Mesenchymal stem cell (in vitro differentiated cells and primary cell): Measurements from ENCODE around the gene XRCC5. TPM values are rescaled to one million over a fixed set of nuclear protein-coding genes. Genes with fewer than 3 reads are reported as not detected.

Source experiments
- DNase-seq: peaks from one replicate; pipeline ENCODE4 v3.0.0-alpha.2; 2013
- H2AFZ ChIP-seq: one replicate; pipeline ENCODE4 v1.6.1; 2013; ENCODE audit warnings: low read depth, mild to moderate bottlenecking, control low read depth, inconsistent platforms, low read length, moderate library complexity
- H2AK5ac ChIP-seq: 2 replicates; pipeline ENCODE4 v1.6.1; 2013; ENCODE audit warnings: low read length, moderate library complexity, mild to moderate bottlenecking, inconsistent platforms; ENCODE audit not compliant: severe bottlenecking
- H2BK120ac ChIP-seq: one replicate; pipeline ENCODE4 v1.6.1; 2013; ENCODE audit warnings: low read depth, mild to moderate bottlenecking, inconsistent platforms, low read length, moderate library complexity
- H2BK12ac ChIP-seq, 2 experiments: one replicate each; pipeline ENCODE4 v1.6.1; 2013; ENCODE audit warnings: inconsistent platforms in 2 of 2, low read length in 2 of 2, mild to moderate bottlenecking in 2 of 2, moderate library complexity in 2 of 2, control low read depth in 1 of 2
- H2BK15ac ChIP-seq: one replicate; pipeline ENCODE4 v1.6.1; 2013; ENCODE audit warnings: mild to moderate bottlenecking, low read depth, inconsistent platforms; ENCODE audit not compliant: poor library complexity, severe bottlenecking
- H2BK5ac ChIP-seq: 2 replicates; pipeline ENCODE4 v1.6.1; 2013; ENCODE audit warnings: low read depth, mild to moderate bottlenecking, low read length, control low read depth, inconsistent platforms; ENCODE audit not compliant: poor library complexity, severe bottlenecking
- H3K14ac ChIP-seq, 2 experiments: one replicate each; pipeline ENCODE4 v1.6.1; 2013; ENCODE audit warnings: inconsistent platforms in 2 of 2, low read length in 2 of 2, control low read depth in 1 of 2, mild to moderate bottlenecking in 1 of 2, moderate library complexity in 1 of 2
- H3K18ac ChIP-seq, 2 experiments: one replicate each; pipeline ENCODE4 v1.6.1; 2013; ENCODE audit warnings: inconsistent platforms in 2 of 2, low read length in 2 of 2, control low read depth in 1 of 2, low read depth in 1 of 2, mild to moderate bottlenecking in 1 of 2
- H3K23ac ChIP-seq, 2 experiments: one replicate each; pipeline ENCODE4 v1.6.1; 2013; ENCODE audit warnings: inconsistent platforms in 2 of 2, low read length in 2 of 2, mild to moderate bottlenecking in 2 of 2, moderate library complexity in 2 of 2, control low read depth in 1 of 2
- H3K27ac ChIP-seq: 2 replicates; pipeline ENCODE4 v1.5.1; 2013; ENCODE audit warnings: mild to moderate bottlenecking, moderate library complexity, low read length, control low read depth, inconsistent platforms; ENCODE audit not compliant: poor library complexity, severe bottlenecking
- H3K27me3 ChIP-seq, 2 experiments: 2 replicates each; pipeline versions ENCODE4 v1.6.1 to v1.7.0; 2013; ENCODE audit warnings: low read length in 2 of 2, mild to moderate bottlenecking in 2 of 2, moderate library complexity in 2 of 2, control low read depth in 1 of 2, inconsistent platforms in 1 of 2; ENCODE audit not compliant: control insufficient read depth in 1 of 2, insufficient read depth in 1 of 2
- H3K36me3 ChIP-seq, 2 experiments: 2 replicates each; pipeline versions ENCODE4 v1.6.1 to v1.7.0; 2013; ENCODE audit warnings: low read length in 2 of 2, control low read depth in 1 of 2, inconsistent platforms in 1 of 2, low read depth in 1 of 2, mild to moderate bottlenecking in 1 of 2; ENCODE audit not compliant: insufficient read depth in 2 of 2, control insufficient read depth in 1 of 2
- H3K4ac ChIP-seq, 2 experiments: one replicate each; pipeline ENCODE4 v1.6.1; 2013; ENCODE audit warnings: inconsistent platforms in 2 of 2, low read length in 2 of 2, mild to moderate bottlenecking in 2 of 2, moderate library complexity in 2 of 2, control low read depth in 1 of 2, low read depth in 1 of 2
- H3K4me1 ChIP-seq: 2 replicates; pipeline ENCODE4 v1.6.1; 2013; ENCODE audit warnings: low read depth, low read length, control low read depth; ENCODE audit not compliant: control insufficient read depth, insufficient read depth
- H3K4me2 ChIP-seq: 2 replicates; pipeline ENCODE4 v1.6.1; 2013; ENCODE audit warnings: low read length, mild to moderate bottlenecking, inconsistent platforms; ENCODE audit not compliant: poor library complexity, severe bottlenecking
- H3K4me3 ChIP-seq, 2 experiments: 2 replicates each; pipeline versions ENCODE4 v1.5.1 to v1.7.0; 2013; ENCODE audit warnings: low read length in 2 of 2, mild to moderate bottlenecking in 2 of 2, control low read depth in 1 of 2, low read depth in 1 of 2; ENCODE audit not compliant: insufficient read depth in 1 of 2
- H3K79me1 ChIP-seq: replicated peaks from 2 replicates; pipeline ENCODE4 v1.6.1; 2013; ENCODE audit warnings: mild to moderate bottlenecking, control low read depth, low read length, inconsistent platforms; ENCODE audit not compliant: poor library complexity, severe bottlenecking
- H3K9ac ChIP-seq: 2 replicates; pipeline ENCODE4 v1.7.0; 2013; ENCODE audit warnings: mild to moderate bottlenecking, low read length, moderate library complexity
- H3K9me3 ChIP-seq: 2 replicates; pipeline ENCODE4 v1.7.0; 2013; ENCODE audit warnings: mild to moderate bottlenecking, low read length; ENCODE audit not compliant: control insufficient read depth
- H4K8ac ChIP-seq: one replicate; pipeline ENCODE4 v1.6.1; 2013; ENCODE audit warnings: inconsistent platforms, mild to moderate bottlenecking, low read length, moderate library complexity
- H4K91ac ChIP-seq: one replicate; pipeline ENCODE4 v1.6.1; 2013; ENCODE audit warnings: mild to moderate bottlenecking, low read length, inconsistent platforms
- WGBS: methylation state at CpG from one replicate; pipeline ENCODE4 v1.1.7; 2013; ENCODE audit warnings: mixed read lengths; 5-methylcytosine and 5-hydroxymethylcytosine counted together
- polyA plus RNA-seq, 2 experiments: library from polyadenylated mRNA; stranded (reverse); fragments of 200-250 nt; gene quantifications; one replicate each; pipeline ENCODE4 v1.2.3, GENCODE V29; 2013

Gene XRCC5
- 151 TPM for polyA plus RNA-seq (2013, experiment 1 of 2)
- 150 TPM for polyA plus RNA-seq (2013, experiment 2 of 2)

- Histone ChIP-seq H3K14ac (peak within 1 kb of the TSS in 1 of 2 experiments; percentile 62), H2BK120ac (peak within 1 kb of the TSS; percentile 30), H3K4me3 (peak within 1 kb of the TSS; percentile 88 to 96), H3K9ac (peak within 1 kb of the TSS; percentile 98), H3K4me2 (peak within 1 kb of the TSS; percentile 74), H3K27ac (peak within 1 kb of the TSS; percentile 87), H2BK12ac (no peak within 1 kb of the TSS), H2BK15ac (no peak within 1 kb of the TSS), H2AK5ac (peak within 1 kb of the TSS; percentile 90), H4K8ac (peak within 1 kb of the TSS; percentile 89), H2BK5ac (peak within 1 kb of the TSS; percentile 83), H3K18ac (peak within 1 kb of the TSS; percentile 31 to 82), H3K23ac (peak within 1 kb of the TSS in 1 of 2 experiments; percentile 12), H3K27me3 (peaks cover 0 to 3% of the 10 kb centered on the region in 2 experiments), H3K36me3 (peaks cover 5 to 39% of the 10 kb centered on the region in 2 experiments), H3K4me1 (peaks cover 4% of the 10 kb centered on the region), H3K9me3 (no peaks in the 10 kb centered on the region), H3K4ac (peak within 1 kb of the TSS in 1 of 2 experiments; percentile 90), H2AFZ (peak within 1 kb of the TSS; percentile 24), H3K79me1 (no peaks in the 10 kb centered on the region), H4K91ac (peak within 1 kb of the TSS; percentile 57)
- peak; percentile 95 for DNase-seq
- under 1% methylated on average over 49 of the region's 57 CpGs for WGBS
Measured at GRCh38 chr2:216108967-216109921, at the start of gene XRCC5. Gene XRCC5 (plus strand): TSS chr2:216109348. CDS start chr2:216109437, 89 bp downstream.

- Histone ChIP-seq H3K36me3 (peaks cover 0 to 11% of the 10 kb centered on the region in 2 experiments), H2BK15ac (no peak overlapping the region), H3K27ac (no peak overlapping the region), H2AFZ (no peak overlapping the region), H2BK5ac (no peak overlapping the region), H2BK120ac (no peak overlapping the region), H3K79me1 (peaks cover 2% of the 10 kb centered on the region), H3K4me1 (peaks cover 6% of the 10 kb centered on the region), H4K8ac (no peak overlapping the region), H4K91ac (no peak overlapping the region), H2BK12ac (no peak overlapping the region), H3K14ac (no peak overlapping the region), H3K4me3 (no peak overlapping the region), H3K27me3 (no peaks in the 10 kb centered on the region), H3K23ac (no peak overlapping the region), H3K9ac (no peak overlapping the region), H3K9me3 (no peaks in the 10 kb centered on the region), H3K4ac (no peak overlapping the region), H3K4me2 (no peak overlapping the region), H2AK5ac (no peak overlapping the region), H3K18ac (no peak overlapping the region)
- no peak for DNase-seq
- WGBS: 100% methylated on average over 2 of the region's 2 CpGs
Measured at GRCh38 chr2:216064014-216064630, 45.0 kb upstream of the XRCC5 start.

- Histone ChIP-seq H3K4me1 (peaks cover 6% of the 10 kb centered on the region), H2AK5ac (no peak overlapping the region), H2BK120ac (no peak overlapping the region), H3K4me3 (no peak overlapping the region), H4K8ac (no peak overlapping the region), H3K27me3 (no peaks in the 10 kb centered on the region), H3K9ac (no peak overlapping the region), H3K9me3 (no peaks in the 10 kb centered on the region), H3K18ac (no peak overlapping the region), H2AFZ (no peak overlapping the region), H3K27ac (no peak overlapping the region), H3K23ac (no peak overlapping the region), H3K14ac (no peak overlapping the region), H2BK5ac (no peak overlapping the region), H3K79me1 (peaks cover 2% of the 10 kb centered on the region), H2BK15ac (no peak overlapping the region), H3K4me2 (no peak overlapping the region), H2BK12ac (no peak overlapping the region), H3K36me3 (peaks cover 0 to 11% of the 10 kb centered on the region in 2 experiments), H3K4ac (no peak overlapping the region), H4K91ac (no peak overlapping the region)
- no peak for DNase-seq
- WGBS: no CpG with 5 or more reads among the region's 1 CpG
Measured at GRCh38 chr2:216064665-216065064, 44.5 kb upstream of the XRCC5 start.

GRCh38 chr2:216066230-216066629 lies 42.9 kb upstream of the XRCC5 start:
- no peak overlapping the region for H3K14ac ChIP-seq
- DNase-seq: peak; percentile 27
- no peaks in the 10 kb centered on the region for H3K9me3 ChIP-seq
- no peak overlapping the region for H3K23ac ChIP-seq
- H3K4me2 ChIP-seq: no peak overlapping the region
- no peak overlapping the region for H2BK5ac ChIP-seq
- no peak overlapping the region for H3K4ac ChIP-seq
- no peak overlapping the region for H3K18ac ChIP-seq
- H3K4me1 ChIP-seq: peaks cover 6% of the 10 kb centered on the region
- H4K91ac ChIP-seq: no peak overlapping the region
- H2AK5ac ChIP-seq: no peak overlapping the region
- no peak overlapping the region for H2AFZ ChIP-seq
- no peak overlapping the region for H3K27ac ChIP-seq
- H3K9ac ChIP-seq: no peak overlapping the region
- H3K27me3 ChIP-seq: no peaks in the 10 kb centered on the region
- no peak overlapping the region for H4K8ac ChIP-seq
- no peak overlapping the region for H2BK120ac ChIP-seq
- no peak overlapping the region for H3K4me3 ChIP-seq
- H2BK12ac ChIP-seq: no peak overlapping the region
- H2BK15ac ChIP-seq: no peak overlapping the region
- WGBS: 39% methylated on average over 4 of the region's 5 CpGs
- peaks cover 0 to 11% of the 10 kb centered on the region in 2 experiments for H3K36me3 ChIP-seq
- H3K79me1 ChIP-seq: peaks cover 4% of the 10 kb centered on the region
